ENCODE measurements around the gene TUSC2.

Gene TUSC2

GRCh38 chr3:50354186-50354764 lies 26.3 kb upstream of the TUSC2 start:
- no peak for DNase-seq

- no peak for DNase-seq
Measured at GRCh38 chr3:50353245-50354004, 25.4 kb upstream of the TUSC2 start.

DNA sequence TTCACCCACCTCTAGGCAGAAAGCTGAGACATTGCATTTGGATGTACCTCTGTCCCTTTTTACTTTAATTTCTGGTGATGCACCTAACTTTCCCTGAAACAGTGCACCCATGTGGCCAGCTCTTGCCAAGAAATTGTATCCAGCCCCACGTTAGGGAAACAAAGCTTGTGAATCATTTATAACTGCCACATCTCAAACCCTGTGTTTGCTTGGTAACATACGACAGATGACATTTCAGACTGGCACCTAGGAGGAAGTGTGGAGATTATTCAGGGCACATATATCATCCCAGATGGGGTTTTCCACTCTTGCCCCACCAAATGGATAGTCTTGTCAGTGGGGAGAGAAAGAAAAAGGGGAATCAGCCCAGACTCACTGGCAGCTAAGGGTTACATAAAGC lies 24.8 kb upstream of the TUSC2 start:
- DNase-seq = no peak

DNA sequence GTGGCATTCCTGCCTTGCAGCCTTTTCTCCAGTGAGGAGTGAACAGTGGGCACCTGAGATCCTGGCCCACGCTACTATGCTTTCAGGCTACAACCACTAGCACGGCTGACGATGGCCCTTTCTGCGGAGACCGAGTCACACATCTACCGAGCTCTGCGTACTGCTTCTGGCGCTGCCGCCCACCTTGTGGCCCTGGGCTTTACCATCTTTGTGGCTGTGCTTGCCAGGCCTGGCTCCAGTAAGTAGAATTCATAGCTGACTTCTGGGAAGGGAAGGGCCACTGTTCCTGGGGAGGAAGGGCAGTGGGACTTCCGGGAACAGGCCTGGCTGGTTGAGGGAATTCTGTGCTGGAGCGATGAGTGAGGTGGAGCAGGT lies 23.3 kb upstream of the TUSC2 start:
- DNase-seq = no peak

- DNase-seq = peak; percentile 74
Measured at GRCh38 chr3:50350527-50351322, 22.7 kb upstream of the TUSC2 start, which contains the start of the genes CYB561D2 and NPRL2. Gene CYB561D2 (plus strand): TSS chr3:50350862. CDS start chr3:50351434, 572 bp downstream. Gene NPRL2 (minus strand): TSS chr3:50350775. CDS start chr3:50350652, 123 bp downstream.

- no peak for DNase-seq
Measured at GRCh38 chr3:50350213-50350526, 22.1 kb upstream of the TUSC2 start.

GRCh38 chr3:50347187-50347813 lies 19.3 kb upstream of the TUSC2 start:
- DNase-seq = no peak

- no peak for DNase-seq
Measured at GRCh38 chr3:50345586-50346234, 17.7 kb upstream of the TUSC2 start, which contains the start of gene ZMYND10. Gene ZMYND10 (minus strand): TSS chr3:50345732. CDS start chr3:50345579, 153 bp downstream.

GRCh38 chr3:50345008-50345407 lies 17.0 kb upstream of the TUSC2 start:
- no peak for DNase-seq

- no peak for DNase-seq
Measured at GRCh38 chr3:50342813-50343633, 15.0 kb upstream of the TUSC2 start.

- DNase-seq = no peak
Measured at GRCh38 chr3:50341996-50342650, 14.1 kb upstream of the TUSC2 start.

DNA sequence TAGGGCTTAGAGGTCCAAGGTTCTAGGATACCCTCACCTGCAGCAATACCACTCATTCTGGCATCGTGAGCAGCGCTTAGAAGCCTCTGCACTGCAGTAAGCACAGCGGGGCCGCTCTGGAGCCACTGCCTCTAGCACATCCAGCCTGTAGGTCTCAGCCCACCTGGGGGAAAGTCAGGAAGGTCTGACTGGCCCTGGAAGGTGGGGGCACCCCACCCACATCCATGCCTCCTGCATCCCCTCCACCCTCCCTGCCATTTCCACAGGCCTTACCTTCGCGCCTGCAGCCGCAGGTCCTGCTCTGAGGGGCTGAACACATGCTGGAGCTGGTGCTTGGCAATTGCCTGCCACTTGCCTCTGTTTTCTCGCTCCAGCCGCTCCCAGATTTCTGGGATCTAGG lies 13.5 kb upstream of the TUSC2 start:
- no peak for DNase-seq

- no peak for DNase-seq
Measured at GRCh38 chr3:50340448-50341329, 12.7 kb upstream of the TUSC2 start, which contains the start of gene RASSF1. Gene RASSF1 (minus strand): TSS chr3:50340836. CDS start chr3:50340805, 31 bp downstream.

- no peak for DNase-seq
Measured at GRCh38 chr3:50340147-50340447, 12.1 kb upstream of the TUSC2 start.

DNA sequence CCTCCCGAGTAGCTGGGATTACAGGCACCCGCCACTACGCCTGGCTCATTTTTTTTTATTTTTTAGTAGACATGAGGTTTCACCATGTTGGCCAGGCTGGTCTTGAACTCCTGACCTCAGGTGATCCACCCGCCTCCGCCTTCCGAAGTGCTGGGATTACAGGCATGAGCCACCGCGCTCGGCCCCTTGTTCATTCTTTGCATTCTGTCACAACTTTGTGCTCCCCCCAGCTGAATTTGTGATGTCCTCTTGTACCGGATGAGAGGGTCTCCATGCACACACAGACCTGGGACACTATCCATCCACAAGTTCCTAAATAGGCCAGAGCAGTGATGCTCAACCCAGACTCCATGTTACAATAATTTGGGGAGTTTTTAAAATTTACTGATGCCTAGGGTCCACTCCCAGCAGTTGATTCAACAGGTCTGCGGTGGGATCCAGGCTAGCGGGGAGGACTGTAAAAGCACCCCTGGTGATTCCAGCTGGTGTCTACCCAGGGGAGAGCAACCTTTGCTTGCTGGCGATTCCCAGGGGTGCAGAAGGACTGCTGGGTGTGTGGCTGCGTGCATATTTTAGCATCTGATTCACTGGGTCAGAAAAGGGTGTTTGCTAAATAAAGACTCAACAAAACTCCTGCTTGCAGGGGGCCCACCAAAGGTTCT lies 11.6 kb upstream of the TUSC2 start:
- no peak for DNase-seq

DNA sequence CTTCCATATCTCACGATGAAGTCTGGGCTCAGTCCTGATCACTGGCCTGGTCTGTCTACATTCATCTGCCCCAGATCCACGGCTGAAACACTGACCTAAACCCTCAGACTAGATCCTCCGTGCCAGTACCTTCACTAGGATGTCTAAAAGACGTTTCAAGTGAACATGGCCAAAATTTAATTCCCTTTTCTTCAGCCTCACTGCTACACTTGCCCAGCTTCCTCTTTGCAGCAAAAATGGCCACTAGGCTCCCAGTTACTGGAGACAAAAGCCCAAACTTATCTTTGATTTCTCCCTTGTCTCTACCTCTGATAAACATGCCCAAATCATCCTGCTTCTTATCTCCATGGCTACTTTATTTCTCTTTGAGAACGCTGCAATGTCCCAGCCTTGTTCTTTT lies 10.9 kb upstream of the TUSC2 start:
- no peak for DNase-seq

GRCh38 chr3:50337175-50337861 lies 9.3 kb upstream of the TUSC2 start:
- DNase-seq = peak; percentile 87

DNA sequence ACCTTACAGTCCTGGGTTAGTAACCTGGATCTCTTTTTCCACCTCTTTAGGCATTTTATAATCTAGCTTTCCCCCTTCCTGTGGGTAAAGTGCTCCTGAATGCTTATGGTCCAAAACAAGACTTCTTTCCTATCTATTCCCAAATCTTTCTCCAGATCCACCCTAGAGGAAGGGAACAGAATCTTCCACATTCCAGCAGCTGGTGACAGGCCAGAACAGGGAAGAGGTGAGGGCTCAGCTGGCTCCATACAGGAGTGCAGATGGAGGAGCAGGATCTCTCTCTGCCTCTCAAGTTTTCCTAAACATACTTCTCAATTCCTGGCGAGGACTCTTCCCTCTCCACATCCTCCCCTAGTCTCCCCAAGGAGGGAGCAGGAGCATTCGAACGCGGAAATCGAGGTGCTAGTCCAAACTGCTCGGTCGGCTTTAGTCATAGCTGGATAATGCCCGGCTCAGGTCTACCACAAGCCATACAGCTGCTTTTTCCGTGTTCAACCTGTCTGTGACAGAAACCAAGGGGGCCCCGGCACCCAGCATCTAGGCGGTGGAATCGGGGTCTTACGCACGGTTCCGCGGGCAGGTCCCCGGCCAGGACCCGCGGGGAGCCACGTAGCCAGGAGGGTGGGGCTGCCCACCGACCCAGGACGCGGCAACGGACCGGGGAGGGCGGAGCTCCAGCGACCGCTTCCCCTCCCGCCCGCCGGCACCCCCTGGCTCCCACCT lies 8.6 kb upstream of the TUSC2 start:
- no peak for DNase-seq

All from NCI-H226 (cell line).